KOPT-K1 (cell line): ENCODE measurements around the gene DNALI1.

ENCODE experiments used
- H3K27ac ChIP-seq: fragments of 200-600 bp; sonication (generic); 2 replicates; pipeline ENCODE4 v1.5.1; 2016; ENCODE audit warnings: antibody characterized with exemption, mild to moderate bottlenecking, low read depth, low read length; ENCODE audit not compliant: poor library complexity, severe bottlenecking
- H3K36me3 ChIP-seq: fragments of 200-600 bp; sonication (generic); 2 replicates; pipeline ENCODE4 v1.5.1; 2017; ENCODE audit warnings: antibody characterized with exemption, mild to moderate bottlenecking, low read length, moderate library complexity; ENCODE audit not compliant: insufficient read depth
- H3K9me3 ChIP-seq: fragments of 200-600 bp; sonication (generic); 2 replicates; pipeline ENCODE4 v1.5.1; 2017; ENCODE audit warnings: antibody characterized with exemption, low read length, mild to moderate bottlenecking; ENCODE audit not compliant: insufficient read depth, poor library complexity, severe bottlenecking

DNALI1 gene

DNA sequence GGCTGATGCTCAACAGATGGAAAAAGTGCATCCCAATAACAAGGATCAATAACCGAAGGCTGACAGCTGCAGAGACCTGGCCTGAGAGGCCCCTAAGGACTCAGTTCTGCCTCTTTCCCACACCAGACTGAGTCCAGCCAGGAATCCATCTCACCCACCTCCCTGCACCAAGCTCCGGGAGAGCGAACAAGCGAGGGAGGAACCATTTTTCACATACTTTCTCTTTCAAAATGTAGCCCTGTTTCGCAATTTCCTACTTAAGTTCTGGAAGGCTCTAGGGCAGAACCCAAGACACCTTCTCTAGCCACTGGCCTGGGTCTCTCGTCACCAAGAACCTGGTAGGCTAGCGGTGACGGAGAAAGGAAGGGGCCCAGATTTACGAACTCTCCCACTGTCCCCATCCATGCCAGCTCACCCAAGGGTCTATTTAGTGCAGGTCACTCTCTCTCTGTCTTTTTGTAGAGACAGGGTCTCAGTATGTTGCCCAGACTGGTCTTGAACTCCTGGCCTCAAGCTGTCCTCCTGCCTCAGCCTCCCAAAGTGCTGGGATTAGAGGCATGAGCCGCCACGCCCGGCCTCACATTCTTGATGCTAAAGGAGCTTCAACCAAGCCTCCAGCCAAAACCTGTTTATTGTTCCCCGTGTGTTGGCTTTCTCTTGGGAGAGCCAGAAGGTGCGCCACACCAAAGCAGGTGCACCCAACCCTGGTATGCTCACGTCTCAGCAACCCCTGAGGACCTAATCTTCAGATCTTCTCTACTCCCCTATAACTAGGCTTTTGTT is 49.9 kb downstream of the DNALI1 start:
- H3K27ac ChIP-seq: no peak overlapping the region
- no peaks in the 10 kb centered on the region for H3K9me3 ChIP-seq
- H3K36me3 ChIP-seq: no peaks in the 10 kb centered on the region

DNA sequence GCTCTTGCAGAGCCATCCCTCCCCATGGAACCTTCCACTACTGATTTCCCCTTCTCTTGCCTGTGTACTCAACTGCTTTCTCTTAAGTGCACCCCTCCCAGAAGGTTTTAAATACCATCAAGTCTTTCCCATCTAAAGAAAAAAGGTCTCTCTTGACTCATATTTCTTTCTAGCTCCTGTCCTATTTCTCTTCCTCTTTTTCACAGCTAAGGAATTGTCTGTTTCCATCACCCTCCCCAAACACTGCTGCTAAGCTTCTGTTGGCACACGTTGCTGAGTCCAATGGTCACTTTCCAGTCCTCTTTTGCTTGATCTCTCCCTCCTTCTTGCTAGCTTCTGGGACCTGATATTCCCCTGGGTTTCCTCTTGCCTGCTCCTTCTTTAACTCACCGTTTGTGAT is 52.3 kb downstream of the DNALI1 start:
- Histone ChIP-seq H3K36me3 (no peaks in the 10 kb centered on the region), H3K27ac (no peak overlapping the region), H3K9me3 (no peaks in the 10 kb centered on the region)

DNA sequence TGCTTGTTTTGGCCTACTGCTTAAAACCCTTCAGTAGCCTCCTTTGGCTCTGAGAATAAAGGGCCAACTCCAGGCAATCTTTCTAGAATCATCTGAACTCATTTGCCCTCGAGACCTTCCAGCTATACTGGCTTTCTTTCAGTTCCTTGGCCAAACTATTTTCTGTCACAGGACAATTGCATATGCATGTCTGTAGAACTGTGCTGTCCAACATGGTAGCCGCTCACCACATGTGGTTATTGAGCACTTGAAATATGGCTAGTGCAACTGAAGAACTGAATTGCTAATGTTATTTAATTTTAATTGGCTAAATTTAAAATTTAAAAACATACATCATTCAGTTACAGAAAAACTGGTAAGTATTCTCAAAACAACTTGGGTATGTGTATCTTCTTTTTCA is 53.3 kb downstream of the DNALI1 start:
- H3K27ac ChIP-seq: no peak overlapping the region
- H3K9me3 ChIP-seq: no peaks in the 10 kb centered on the region
- no peaks in the 10 kb centered on the region for H3K36me3 ChIP-seq

DNA sequence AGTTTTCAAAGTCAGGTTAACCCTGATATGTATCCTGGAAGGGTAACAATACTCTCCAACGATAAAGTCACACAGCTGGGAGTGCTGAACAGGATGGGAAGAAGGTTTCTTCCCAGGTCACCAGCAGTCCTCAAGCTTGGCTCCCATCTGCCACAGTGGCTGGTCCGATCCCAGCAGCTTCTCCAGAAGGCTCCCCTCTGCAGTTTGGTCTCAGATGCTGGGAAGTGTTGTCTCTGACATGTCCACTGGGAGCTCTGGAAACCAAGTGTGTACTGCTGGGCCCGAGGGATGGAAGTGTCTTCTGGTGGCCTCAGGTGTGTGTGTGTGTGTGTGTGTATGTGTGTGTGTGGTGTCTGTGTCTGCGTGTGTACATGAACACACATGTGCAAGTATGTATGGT is 55.4 kb downstream of the DNALI1 start:
- no peak overlapping the region for H3K27ac ChIP-seq
- H3K36me3 ChIP-seq: no peaks in the 10 kb centered on the region
- no peaks in the 10 kb centered on the region for H3K9me3 ChIP-seq

DNA sequence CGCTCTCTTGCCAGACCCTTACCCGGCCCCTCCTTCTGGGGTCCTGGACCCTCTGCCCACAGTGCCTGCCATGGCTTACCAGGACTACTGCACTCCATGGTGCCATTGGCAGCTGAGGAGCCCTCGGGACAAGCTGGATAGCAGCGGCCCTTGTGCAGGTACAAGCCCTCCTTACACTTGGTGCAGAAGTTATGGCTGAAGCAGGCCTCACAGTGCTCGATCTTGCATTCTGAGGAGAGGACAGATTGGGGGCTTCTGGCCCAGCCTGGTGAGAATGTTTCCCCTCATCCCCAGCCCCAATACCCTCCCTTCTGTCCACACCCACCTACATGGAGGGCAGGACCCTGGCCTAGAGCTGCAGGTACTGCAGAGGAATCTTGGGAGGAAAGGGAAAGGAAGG is 57.4 kb downstream of the DNALI1 start:
- no peaks in the 10 kb centered on the region for H3K36me3 ChIP-seq
- H3K27ac ChIP-seq: no peak overlapping the region

DNA sequence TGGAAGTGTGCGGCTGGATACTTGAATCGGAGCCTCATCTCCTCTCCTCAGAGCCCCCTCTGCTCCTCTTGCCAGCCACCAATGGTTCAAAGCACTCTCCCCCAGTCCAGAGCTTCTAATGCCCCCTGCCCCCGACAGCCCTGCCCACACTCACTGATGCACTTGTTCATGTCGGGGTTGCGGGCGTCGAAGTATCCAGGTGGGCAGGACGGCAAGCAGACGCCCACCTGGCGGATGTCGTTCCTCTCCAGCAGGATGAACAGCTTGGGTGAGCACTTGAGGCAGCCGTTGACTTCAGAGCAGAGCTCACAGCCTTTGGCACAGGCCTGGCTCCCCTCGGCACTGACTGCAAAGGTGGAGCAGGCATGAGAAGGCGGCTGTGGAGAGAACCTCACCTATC is 59.6 kb downstream of the DNALI1 start:
- H3K27ac ChIP-seq: no peak overlapping the region
- H3K9me3 ChIP-seq: no peaks in the 10 kb centered on the region
- H3K36me3 ChIP-seq: no peaks in the 10 kb centered on the region

More for the DNA sequence above, 57.4 kb downstream of the DNALI1 start:
- H3K9me3 ChIP-seq: no peaks in the 10 kb centered on the region
